HG03558 (cell line): ENCODE measurements around the gene RNF227.

Source experiments
- ATAC-seq: cut with Tn5 transposase; IDR thresholded peaks from one replicate; pipeline ENCODE4 v1.9.1; 2021; ENCODE audit warnings: moderate number of reproducible peaks; ENCODE audit not compliant: unreplicated experiment; ENCODE audit errors: extremely low read depth

RNF227 gene

GRCh38 chr17:7893187-7893880, 22.8 kb downstream of the RNF227 start:
- ATAC-seq, result no peak

GRCh38 chr17:7889166-7889955, 26.7 kb downstream of the RNF227 start:
- no peak for ATAC-seq

DNA sequence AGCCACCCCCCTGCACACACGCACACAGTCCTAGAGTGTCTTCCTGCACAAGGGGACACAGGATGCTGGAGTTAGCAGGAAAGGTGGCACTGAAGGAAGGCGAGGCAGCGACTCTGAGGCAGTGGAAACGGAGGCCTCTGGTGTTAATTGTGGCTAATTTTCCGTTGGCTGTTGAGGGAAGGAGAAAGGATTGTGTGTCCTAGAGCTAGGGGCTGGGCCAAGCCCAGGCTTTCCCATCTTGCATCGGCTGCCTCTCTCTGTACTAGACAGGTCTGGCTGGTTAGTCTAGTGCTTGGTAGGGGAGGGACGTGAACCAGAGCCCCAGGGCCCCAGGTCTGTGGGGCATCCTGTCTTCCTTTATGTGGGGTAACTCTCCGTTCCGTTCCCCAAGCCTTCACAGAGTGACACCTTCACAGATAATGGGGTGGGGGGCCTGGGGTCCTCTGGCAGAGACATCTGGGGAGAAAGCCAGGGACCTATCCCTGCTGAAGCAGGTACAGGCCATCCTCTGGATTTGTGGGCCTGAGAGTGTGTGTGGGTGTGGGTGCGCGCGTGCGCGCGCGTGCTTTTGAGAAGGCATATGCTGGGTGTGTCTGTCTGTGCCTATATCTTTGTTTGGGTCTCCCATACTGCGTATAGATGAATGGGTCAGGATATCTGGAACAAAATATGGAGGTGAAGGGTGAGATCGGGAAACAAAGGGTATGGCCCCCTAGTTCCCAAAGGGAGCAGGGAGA, 27.7 kb downstream of the RNF227 start, which contains the start of gene CHD3:
CHD3 (plus strand) TSS at position 606 of the 737 bp plus-strand sequence. CDS start 212 bp downstream, outside the sequence.
- ATAC-seq, result no peak

- ATAC-seq, result no peak
These were observed 28.5 kb downstream of the RNF227 start for GRCh38 chr17:7887482-7888183.

GRCh38 chr17:7887038-7887481, 29.0 kb downstream of the RNF227 start:
- no peak for ATAC-seq

DNA sequence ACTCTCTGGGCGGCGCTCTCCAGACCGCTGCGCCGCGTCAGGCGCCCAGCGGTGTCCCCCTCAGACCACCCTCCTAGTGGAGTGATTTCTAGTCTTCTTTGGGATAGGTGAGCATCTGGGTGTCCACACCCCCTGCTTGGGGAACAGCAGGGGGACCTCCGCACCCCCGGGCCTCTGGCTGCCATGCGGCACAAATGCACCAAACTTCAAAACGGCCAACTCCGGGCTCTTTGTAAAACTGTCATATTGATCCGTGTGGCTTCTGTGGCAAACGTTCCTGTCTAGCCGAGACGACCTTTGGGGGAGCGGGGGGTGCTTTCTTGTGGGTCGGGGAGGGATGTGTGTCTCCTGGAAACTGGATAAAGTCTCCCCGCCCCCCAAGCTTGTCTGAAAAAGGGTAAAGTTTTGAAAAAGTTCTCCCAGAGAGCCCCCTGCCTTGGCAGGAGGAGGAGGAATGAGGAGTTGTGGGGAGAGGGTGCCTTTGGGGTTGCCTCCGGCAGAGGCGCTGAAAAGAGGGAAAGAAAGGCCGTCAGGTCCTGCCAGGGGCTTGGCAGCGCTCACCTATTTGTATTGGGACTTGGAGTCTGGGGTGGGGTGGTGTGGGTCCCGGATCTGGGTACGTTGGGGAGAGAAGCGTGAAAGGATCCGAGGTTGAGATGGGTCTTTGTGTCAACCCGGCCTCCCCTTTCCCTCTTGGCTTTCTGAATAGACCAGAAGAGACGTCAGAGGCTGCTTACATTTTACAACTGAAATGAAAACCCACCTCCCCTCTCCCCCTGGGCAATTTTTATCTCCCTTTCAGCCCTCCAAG, 29.7 kb downstream of the RNF227 start:
- no peak for ATAC-seq

- ATAC-seq, result no peak
These were observed 30.5 kb downstream of the RNF227 start for GRCh38 chr17:7885367-7886226.

DNA sequence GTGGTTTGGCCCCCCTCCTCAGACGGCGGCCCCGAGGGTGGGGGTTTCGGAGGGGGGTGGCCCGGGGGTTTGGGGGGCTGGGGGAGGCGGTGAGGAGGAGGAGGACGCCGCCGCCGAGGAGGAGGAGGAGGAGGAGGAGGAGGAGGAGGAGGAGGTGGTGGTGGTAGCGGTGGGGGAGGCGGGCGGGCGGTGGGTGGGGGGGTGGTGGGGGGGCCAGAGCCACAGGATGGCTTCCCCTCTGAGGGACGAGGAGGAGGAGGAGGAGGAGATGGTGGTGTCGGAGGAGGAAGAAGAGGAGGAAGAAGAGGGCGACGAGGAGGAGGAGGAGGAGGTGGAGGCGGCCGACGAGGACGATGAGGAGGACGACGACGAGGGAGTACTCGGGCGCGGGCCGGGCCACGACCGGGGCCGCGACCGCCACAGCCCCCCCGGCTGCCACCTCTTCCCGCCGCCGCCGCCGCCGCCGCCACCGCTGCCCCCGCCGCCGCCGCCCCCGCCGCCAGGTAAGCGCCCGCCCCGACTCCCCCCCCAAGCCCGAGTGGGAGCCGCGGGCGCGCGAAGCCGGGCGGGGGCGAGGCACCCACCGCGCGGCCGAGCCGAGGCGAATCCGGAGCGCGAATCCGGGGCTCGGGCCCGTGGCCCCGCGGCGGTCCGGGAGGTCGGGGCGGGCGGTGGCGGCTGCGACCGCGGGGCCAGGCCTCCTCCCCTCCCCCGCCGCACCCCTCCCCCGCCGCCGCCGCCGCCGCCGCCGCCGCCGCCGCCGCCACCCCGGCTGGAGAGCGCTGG, 31.3 kb downstream of the RNF227 start:
- no peak for ATAC-seq

DNA sequence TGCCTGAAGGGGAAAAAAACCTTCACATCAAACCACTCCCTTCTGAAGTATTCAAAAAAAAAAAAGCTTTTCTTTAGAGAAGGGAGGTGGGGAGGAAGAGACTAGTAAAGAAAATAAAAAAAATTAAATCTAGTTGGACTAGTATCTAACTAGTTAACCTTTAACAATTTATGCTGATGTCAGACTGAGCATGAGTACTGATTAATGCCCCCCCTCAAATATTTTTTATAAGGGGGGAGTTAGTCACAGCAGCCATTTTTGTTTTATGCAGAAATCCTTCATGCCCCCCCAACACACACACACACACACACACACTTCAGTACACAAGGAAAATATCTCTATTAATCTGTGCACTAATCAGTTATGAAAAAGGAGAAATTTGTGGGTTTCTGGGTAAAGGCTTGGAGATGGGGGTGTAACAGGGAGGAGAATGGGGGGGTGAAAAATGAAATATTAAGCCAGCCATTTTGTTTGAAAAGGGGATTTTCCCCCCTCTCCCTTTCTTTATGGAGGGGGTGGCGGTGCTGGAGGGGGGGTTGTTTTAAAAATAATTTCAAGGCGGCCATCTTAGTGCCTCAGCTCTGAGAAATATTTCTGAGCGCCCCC, 32.2 kb downstream of the RNF227 start:
- ATAC-seq, result no peak

DNA sequence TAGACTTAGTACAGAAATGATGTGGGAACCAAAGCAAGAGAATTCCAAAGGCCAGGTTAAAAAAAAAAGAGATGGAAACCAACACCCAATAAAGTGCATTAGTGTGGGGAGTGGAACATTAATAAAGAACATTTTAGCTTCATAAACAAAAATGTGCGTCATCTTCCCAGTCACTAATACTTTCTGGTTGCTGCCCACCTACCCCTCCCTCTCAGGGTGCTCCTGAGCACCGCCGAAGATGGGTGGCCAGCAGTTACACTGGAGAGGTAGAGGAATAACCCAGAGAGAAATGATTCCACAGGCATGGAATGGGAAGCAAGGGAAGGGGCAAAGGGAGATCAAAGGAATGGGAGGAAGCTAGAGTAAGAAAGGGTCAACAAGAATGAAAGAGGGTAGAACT, 33.5 kb downstream of the RNF227 start:
- no peak for ATAC-seq

DNA sequence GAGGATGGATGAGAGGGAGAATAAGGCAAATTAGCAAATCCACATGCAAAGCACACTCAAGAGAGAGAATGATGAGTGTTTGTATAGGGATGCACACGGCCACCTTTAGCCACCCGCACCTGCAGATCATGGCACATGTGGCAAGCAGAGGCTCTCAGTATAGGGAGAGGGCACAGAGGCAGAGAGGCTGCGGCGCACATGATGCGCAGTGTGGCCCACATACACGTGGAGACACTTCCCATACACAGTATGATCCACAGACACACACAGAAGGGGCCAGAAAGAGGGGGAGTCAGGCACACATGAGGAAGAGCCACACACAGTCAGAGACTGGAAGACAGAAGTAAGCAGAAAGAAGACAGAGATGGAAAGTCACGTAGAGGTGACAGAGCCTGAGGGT, 34.0 kb downstream of the RNF227 start:
- no peak for ATAC-seq

GRCh38 chr17:7881276-7882054, 34.6 kb downstream of the RNF227 start:
- no peak for ATAC-seq

DNA sequence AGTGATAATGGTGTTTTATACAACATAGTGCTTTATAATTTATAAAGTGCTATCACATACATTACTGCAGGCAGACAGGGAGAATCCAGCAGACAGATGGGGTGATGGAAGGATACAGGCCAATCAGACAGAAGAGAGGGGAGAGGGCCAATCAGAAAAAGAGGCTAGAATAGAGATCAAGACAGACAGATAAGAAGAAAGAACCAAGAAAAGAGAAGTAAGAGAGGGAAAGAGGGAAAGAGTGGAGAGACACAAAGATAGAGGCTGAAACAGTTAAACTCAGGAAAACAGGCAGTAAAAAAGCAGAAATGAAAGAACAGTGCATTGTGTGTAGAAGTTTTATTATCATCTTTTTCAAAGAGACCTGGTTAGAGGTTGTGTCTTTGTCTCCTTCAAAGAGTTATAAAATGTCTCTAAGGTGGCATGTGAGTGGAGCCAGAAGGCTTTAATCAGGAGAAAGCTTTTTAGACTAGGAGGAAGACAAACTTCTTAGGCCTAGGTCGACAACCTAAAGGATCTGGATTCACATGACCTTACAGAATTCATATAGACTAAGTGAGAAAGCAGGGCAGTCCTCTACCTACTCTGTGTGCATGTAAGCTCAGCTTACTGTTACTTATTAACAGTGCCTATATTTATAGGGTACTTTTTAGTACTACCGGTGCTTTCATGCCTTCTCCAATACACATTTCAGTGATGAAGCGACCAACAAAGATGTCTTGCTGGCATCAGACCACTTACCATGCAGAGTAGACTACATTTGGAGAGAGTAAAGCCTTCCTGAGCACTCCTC, 35.8 kb downstream of the RNF227 start:
- ATAC-seq, result no peak

- no peak for ATAC-seq
These were observed 37.9 kb downstream of the RNF227 start for GRCh38 chr17:7878234-7878633.

GRCh38 chr17:7875804-7876370, 40.2 kb downstream of the RNF227 start:
- no peak for ATAC-seq

DNA sequence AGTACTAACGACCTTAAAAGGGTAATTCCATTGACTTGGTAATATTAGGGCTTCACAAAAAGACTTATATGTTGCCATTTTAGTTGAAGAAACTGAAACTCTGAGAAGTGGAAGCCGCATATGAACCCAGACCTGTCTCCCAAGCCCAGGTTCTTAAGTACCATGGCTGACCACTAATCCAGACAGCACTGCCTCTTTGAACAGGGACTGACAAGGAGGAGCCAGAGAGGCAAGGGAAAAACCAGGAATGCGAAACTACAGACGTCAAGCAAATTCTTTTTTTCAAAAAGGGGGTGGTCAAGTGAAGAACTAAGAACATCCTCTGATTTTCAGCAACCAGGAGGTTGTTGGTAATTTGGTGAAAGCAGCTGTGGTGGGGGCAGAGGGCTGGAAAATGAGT, 43.0 kb downstream of the RNF227 start:
- no peak for ATAC-seq
